RWPE1 (cell line): Measurements from ENCODE around the gene FCMR.

Experiments
- CTCF ChIA-PET: fragments of 350-600 bp; sonication (Branson Sonifier 250); formaldehyde crosslinking; extraction: SDS; loops from one replicate; lab custom pipeline; 2021; lab: Yijun Ruan, JAX
- POLR2A ChIA-PET: fragments of 400-600 bp; formaldehyde crosslinking; extraction: SDS; loops from one replicate; lab custom pipeline; 2020; ENCODE audit warnings: antibody characterized with exemption; ENCODE audit not compliant: low non-redundant PET; lab: Yijun Ruan, JAX
- DNase-seq: peaks from one replicate; pipeline ENCODE4 v3.0.0; 2012; ENCODE audit warnings: low spot score
- H3K27ac ChIP-seq: fragments of 450-650 bp; 2 replicates; pipeline ENCODE4 v1.5.1; 2017
- TF ChIP-seq, protein P1 (sequence below): fragments of 450-650 bp; conservative IDR thresholded peaks from 2 replicates; pipeline ENCODE4 v1.5.1; 2017; ENCODE audit warnings: low read depth, mild to moderate bottlenecking

FCMR gene

DNA sequence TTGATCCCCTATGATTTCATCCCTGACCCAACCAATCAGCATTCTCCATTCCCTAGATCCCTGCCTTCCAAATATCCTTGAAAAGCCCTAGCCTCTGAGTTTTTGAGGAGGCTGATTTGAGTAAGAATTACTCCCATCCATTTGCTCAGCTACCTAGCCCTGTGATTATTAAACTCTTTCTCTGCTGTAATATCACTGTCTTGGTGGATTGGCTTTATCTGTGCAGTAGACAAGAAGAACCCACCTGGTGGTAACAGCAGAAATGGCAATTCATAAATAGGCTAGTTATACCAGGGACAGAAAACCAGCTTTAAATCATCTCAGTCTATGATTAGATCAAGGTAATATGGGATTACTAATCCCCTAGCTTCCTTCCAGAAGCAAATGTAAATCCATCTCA lies 43.3 kb downstream of the FCMR start:
- DNase-seq, result no peak
- ChIA-PET POLR2A (no interaction called here), CTCF (interaction anchor here (0.5 to 1.4 kb wide), 4 partner anchors 13 to 215 kb away, joined by 3 to 7 read pairs (median 6); partner anchors contain the start of gene IL20)
- no peak overlapping the region for H3K27ac ChIP-seq
- TF ChIP-seq, protein P1, sequence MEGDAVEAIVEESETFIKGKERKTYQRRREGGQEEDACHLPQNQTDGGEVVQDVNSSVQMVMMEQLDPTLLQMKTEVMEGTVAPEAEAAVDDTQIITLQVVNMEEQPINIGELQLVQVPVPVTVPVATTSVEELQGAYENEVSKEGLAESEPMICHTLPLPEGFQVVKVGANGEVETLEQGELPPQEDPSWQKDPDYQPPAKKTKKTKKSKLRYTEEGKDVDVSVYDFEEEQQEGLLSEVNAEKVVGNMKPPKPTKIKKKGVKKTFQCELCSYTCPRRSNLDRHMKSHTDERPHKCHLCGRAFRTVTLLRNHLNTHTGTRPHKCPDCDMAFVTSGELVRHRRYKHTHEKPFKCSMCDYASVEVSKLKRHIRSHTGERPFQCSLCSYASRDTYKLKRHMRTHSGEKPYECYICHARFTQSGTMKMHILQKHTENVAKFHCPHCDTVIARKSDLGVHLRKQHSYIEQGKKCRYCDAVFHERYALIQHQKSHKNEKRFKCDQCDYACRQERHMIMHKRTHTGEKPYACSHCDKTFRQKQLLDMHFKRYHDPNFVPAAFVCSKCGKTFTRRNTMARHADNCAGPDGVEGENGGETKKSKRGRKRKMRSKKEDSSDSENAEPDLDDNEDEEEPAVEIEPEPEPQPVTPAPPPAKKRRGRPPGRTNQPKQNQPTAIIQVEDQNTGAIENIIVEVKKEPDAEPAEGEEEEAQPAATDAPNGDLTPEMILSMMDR, result no peak

DNA sequence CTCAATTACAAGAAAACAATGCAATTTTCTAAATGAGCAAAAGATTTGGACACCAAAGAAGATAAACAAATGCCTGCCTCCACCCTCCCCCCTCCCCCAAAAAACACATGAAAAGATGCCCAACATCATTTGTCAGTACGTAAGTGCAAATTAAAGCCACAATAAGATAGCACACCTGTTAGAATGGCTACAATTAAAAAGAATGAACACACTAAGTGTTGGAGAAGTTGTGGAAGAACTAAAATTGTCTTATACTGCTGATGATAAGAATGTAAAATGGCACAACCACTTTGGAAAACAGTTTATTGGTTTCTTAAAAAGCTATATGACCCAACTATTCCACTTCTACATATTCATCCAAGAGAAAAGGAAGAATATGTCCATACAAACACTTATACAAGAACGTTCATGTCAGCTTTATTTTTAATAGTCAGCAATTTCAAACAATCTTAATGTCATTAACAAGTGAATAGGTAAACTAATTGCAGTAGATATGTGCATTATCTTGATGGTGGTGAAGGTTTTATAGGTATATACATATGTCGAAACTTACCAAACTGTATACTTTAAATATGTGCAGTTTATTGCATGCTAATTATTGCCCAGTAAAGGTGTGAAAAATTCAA lies 45.9 kb downstream of the FCMR start:
- TF ChIP-seq, protein P1, result no peak
- POLR2A ChIA-PET, result no interaction called here
- CTCF ChIA-PET, result interaction anchor here (1.6 kb wide), 1 partner anchor 150 kb away, joined by 3 read pairs; no protein-coding TSS in a partner anchor
- no peak for DNase-seq
- no peak overlapping the region for H3K27ac ChIP-seq

DNA sequence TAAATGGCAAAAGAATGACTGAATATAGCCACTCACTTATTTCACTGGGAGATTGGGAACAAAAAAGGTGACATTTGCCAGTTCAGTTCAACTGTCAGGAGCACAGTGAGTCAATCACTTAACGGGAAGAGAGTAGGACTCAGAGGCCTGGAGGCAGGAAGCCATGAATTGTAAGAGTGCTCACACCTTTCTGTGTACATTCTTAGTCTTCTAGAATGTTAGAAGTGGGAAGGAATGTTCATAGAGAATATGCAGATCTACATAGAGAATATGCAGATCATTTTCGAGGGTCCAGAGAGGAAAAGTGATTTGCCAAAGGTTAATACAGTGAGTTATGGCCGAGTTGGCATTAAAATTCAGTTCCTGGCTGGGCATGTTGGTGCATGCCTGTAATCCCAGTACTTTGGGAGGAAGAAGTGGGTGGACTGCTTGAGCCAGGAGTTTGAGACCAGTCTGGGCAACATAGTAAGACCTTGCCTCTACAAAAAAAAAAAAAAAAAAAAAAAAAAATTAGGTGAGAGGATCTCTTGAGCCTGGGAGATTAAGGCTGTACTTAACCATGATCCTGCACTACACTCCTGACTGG lies 48.0 kb downstream of the FCMR start:
- TF ChIP-seq, protein P1, result no peak
- ChIA-PET POLR2A (no interaction called here), CTCF (interaction anchor here (1.1 to 1.2 kb wide), 2 partner anchors 8 to 239 kb away, joined by 3 read pairs; partner anchors contain the start of gene IL20)
- peak; percentile 50 for DNase-seq
- no peak overlapping the region for H3K27ac ChIP-seq

DNA sequence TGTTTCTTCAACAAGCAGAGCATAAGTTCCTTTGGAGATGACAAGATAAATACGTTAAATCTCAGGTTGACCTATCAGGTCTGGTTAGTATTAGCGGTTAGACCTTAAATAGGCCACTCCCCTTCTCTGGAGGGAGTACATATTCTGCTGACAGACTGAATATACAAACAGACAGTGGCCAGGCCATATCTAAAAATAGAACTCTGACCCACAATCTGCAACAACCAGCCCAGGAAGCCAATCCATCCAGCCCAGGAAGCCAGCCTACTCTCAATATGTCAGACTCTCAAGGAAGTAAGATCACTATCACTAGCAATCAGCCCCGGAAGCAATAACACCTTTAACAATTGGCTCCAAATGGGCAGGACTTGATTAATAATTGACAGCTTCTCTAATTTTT lies 49.6 kb downstream of the FCMR start:
- POLR2A ChIA-PET, result no interaction called here
- no peak for DNase-seq
- TF ChIP-seq, protein P1, result no peak
- H3K27ac ChIP-seq, result no peak overlapping the region
- CTCF ChIA-PET, result interaction anchor here (0.6 to 1.4 kb wide), 2 partner anchors 37 to 101 kb away, joined by 3 to 6 read pairs; no protein-coding TSS in a partner anchor

DNA sequence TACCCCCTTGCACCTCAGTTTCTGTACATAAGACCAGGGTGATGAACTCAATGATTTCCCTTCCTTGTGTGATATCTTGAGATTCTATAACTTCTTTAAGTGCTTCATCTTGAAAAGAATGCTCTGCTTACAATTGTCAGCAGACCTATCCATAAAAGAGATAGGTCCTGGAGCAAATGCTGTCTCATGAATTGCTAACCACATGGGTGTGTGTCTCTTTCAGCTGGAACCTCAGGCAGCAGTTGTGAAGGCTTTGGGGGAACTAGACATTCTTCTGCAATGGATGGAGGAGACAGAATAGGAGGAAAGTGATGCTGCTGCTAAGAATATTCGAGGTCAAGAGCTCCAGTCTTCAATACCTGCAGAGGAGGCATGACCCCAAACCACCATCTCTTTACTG lies 53.5 kb downstream of the FCMR start:
- H3K27ac ChIP-seq, result no peak overlapping the region
- POLR2A ChIA-PET, result no interaction called here
- CTCF ChIA-PET, result interaction anchor here (0.8 kb wide), 1 partner anchor 40 kb away, joined by 3 read pairs; no protein-coding TSS in a partner anchor
- TF ChIP-seq, protein P1, result no peak
- DNase-seq, result no peak

DNA sequence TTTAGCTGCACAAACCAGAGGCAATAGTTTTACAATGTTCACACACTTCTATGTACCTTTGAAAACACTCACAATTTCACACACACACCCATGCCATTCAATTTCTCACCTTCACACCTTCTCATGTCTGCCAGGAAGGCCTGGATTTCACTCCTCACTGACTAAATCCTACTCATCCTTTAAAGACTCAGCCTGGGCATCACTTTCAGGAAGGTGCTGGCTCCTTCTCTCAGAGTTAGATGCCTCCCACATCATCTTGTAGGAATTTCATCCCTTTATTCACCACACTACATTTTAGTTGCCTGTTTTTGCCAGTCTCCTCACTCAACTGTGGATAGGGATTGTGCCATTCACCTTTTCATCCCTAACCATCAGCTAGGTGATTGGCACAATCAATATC lies 54.0 kb downstream of the FCMR start:
- no peak overlapping the region for H3K27ac ChIP-seq
- no peak for DNase-seq
- ChIA-PET CTCF (interaction anchor here (0.8 kb wide), 1 partner anchor 41 kb away, joined by 3 read pairs; no protein-coding TSS in a partner anchor), POLR2A (no interaction called here)
- TF ChIP-seq, protein P1, result no peak
